GM12891 (cell line): ENCODE data around the gene DYNC1LI1.
"Not testable (repeated sequence)": the region's sequence is repeated elsewhere in the genome, so short reads cannot be mapped to it uniquely, and the experiment has no call there.

Experiments
- DNase-seq: peaks from one replicate; pipeline ENCODE4 v3.0.0; 2011; ENCODE audit warnings: low spot score; ENCODE audit not compliant: insufficient read length
- FAIRE-seq: peaks from 2 replicates; lab custom pipeline; 2011; peaks lifted over from hg19 to GRCh38; lab: Jason Lieb, UNC
- PAX5 ChIP-seq: IDR thresholded peaks from 2 replicates; pipeline ENCODE4 v1.6.1; 2011; ENCODE audit warnings: low read length, moderate library complexity, mild to moderate bottlenecking; ENCODE audit not compliant: insufficient read depth, severe bottlenecking
- POLR2A ChIP-seq: IDR thresholded peaks from 2 replicates; pipeline ENCODE4 v1.6.1; 2011; ENCODE audit warnings: low read depth, low read length, control low read depth
- POLR2AphosphoS5 ChIP-seq: IDR thresholded peaks from 2 replicates; pipeline ENCODE4 v1.6.1; 2011; ENCODE audit warnings: low read depth, low read length, control low read depth
- POU2F2 ChIP-seq: IDR thresholded peaks from 2 replicates; pipeline ENCODE4 v1.6.1; 2011; ENCODE audit warnings: low read depth, mild to moderate bottlenecking, control low read depth, low read length, moderate library complexity
- SPI1 ChIP-seq: IDR thresholded peaks from 2 replicates; pipeline ENCODE4 v1.6.1; 2011; ENCODE audit warnings: low read depth, low read length, control low read depth
- TAF1 ChIP-seq: IDR thresholded peaks from 2 replicates; pipeline ENCODE4 v1.6.1; 2011; ENCODE audit warnings: low read depth, low read length, control low read depth

DYNC1LI1 gene

DNA sequence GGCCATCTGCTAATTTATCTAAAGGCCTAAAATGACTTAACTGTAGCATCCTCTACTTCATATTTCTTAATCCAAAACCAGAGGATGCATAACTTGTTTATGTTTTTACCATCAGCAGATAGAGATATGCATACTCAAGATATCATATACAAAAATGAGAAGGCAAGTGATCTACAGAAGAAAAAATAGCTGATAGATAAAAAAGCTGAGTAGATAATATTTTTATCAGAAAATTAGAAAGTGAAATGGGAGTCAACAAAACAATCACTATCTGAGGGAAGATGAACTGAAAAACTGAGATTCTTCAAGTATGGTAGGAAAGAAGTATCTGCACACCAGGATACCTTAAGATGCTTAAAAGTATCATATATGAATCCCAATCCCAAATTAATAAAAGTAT lies 25.4 kb downstream of the DYNC1LI1 start:
- TF ChIP-seq POLR2AphosphoS5: no peak
- no peak for TF ChIP-seq POU2F2
- TF ChIP-seq POLR2A: no peak
- no peak for TF ChIP-seq PAX5
- TF ChIP-seq TAF1: no peak
- TF ChIP-seq SPI1: no peak
- no peak for FAIRE-seq
- no peak for DNase-seq

DNA sequence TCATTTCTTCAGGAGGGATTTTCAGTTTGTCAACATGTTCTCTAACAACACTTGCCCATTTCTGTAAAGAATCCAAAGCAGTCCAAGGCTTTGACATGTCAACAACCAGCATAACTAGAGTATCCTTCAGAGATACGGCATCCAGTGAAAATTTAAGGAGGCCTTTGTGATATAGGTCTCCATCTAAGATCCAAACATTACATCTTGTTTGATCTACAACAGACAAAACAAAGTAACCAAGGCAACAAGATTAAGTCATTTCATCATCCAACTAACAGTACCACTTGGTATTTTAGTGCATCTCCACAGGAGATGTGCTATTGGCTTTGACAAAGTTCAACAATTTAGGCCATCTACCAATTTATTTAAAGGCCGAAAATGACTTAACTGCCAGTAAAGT lies 25.8 kb downstream of the DYNC1LI1 start:
- peak; percentile 85 for FAIRE-seq

DNA sequence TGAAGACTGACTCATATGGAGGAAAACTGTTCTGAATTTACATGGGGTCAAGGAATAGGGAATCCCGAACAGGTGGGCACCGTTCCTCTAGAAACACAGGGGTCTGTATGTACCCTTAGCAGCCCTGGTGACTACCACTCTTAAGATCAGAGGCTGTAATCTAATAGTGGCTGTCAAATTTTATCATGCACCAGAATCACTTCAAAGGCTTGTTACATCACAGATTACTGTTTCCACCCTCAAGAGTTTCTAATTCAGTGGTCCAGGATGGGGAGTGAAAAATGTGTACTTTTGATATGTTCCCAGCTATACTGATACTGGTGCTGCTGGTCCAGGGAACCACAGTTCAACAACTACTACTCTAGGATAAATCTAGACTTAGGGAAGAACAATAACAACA lies 27.9 kb downstream of the DYNC1LI1 start:
- no peak for FAIRE-seq
- TF ChIP-seq SPI1 (no peak), POLR2A (no peak), POLR2AphosphoS5 (no peak), TAF1 (no peak)

More for the DNA sequence above, 25.8 kb downstream of the DYNC1LI1 start:
- DNase-seq: no peak
- TF ChIP-seq POLR2AphosphoS5 (no peak), POLR2A (no peak), SPI1 (no peak), PAX5 (no peak), POU2F2 (no peak), TAF1 (no peak)

DNA sequence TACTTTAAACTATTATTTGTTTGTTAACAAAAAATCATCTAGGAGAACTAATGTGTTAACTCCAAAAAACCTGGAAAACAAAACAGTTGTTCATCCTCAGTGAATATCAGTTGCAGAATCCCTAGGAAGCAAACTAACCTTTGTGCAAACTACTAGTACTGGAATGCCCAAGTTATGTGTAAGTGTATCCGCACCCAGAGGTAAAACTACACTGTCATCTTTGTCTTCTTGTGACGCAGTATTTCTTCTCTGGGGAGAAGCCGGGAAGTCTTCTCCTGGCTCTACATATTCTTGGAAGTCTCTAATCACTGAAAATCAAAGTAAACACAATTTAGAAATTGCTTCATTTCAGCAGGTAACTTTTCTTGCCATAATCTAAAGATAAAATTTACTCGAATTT lies 29.8 kb downstream of the DYNC1LI1 start:
- TF ChIP-seq POU2F2: no peak
- TF ChIP-seq SPI1: no peak
- no peak for TF ChIP-seq TAF1
- no peak for TF ChIP-seq POLR2AphosphoS5
- TF ChIP-seq POLR2A: no peak
- TF ChIP-seq PAX5: no peak
- FAIRE-seq (no peak), DNase-seq (no peak)

More for the DNA sequence above, 27.9 kb downstream of the DYNC1LI1 start:
- no peak for DNase-seq

DNA sequence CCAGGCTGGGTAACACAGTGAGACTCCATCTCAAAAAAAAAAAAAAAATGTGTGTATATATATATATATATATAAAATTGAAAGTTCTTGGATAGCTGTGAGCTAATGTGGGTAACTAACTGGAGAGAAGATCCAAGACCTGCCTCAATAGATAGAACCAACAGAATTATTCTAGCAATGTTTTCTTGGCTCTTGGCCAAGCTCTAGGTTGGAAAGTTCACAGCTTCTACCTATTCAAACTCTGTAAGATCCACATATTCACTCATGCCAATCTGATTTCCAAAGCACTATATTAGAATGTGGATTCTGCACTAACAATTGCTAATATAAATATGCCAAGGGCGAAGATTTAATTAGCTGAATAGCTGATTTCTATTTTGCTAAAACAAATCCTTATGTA lies 38.2 kb downstream of the DYNC1LI1 start:
- FAIRE-seq (no peak), DNase-seq (no peak)
- TF ChIP-seq POLR2A (no peak), TAF1 (no peak), PAX5 (no peak), POU2F2 (no peak), POLR2AphosphoS5 (no peak), SPI1 (no peak)

GRCh38 chr3:32531010-32531647 lies 39.5 kb downstream of the DYNC1LI1 start:
- DNase-seq (no peak), FAIRE-seq (peak; percentile 45)
- TF ChIP-seq PAX5: no peak
- TF ChIP-seq POLR2A: no peak
- TF ChIP-seq POU2F2: no peak
- no peak for TF ChIP-seq TAF1
- no peak for TF ChIP-seq POLR2AphosphoS5
- TF ChIP-seq SPI1: no peak

DNA sequence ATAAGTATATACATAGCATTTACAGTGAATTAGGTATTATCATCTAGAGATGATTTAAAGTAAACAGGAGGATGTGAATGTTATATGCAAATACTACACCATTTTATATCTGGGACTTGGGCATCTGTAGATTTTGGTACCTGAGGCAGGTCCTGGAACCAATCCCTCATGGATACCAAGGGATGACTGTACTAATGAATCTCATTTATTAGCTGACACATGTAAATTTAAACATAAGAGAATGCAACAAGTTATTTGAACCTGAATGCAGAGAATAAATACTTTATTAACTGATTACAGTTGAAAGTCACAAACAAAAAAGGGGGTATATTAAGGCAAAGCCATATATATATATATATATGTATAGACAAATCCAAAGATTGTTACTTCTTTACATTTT lies 44.9 kb downstream of the DYNC1LI1 start:
- FAIRE-seq (no peak), DNase-seq (no peak)
- TF ChIP-seq POU2F2: no peak
- no peak for TF ChIP-seq TAF1
- no peak for TF ChIP-seq POLR2AphosphoS5
- no peak for TF ChIP-seq SPI1
- no peak for TF ChIP-seq PAX5
- no peak for TF ChIP-seq POLR2A

DNA sequence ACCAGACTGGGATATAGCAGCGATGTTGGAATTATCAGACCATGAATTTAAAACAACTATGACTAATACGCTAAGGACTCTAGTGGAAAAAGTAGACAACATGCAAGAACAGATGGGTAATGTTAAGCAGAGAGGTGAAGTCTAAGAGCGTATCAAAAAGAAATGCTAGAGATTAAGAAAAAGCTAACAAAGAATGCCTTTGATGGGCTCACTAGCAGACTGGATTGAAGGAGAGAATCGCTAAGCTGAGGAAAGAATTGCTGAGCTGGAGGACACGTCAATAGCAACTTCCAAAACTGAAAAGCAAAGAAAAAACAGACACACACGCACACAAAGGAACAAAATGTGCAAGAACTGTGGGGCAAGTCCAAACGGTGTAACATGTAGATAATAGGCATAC lies 48.0 kb downstream of the DYNC1LI1 start:
- DNase-seq: no peak
- TF ChIP-seq PAX5 (no peak), POLR2A (no peak), POLR2AphosphoS5 (no peak), POU2F2 (no peak), SPI1 (no peak), TAF1 (no peak)
- FAIRE-seq: no peak

DNA sequence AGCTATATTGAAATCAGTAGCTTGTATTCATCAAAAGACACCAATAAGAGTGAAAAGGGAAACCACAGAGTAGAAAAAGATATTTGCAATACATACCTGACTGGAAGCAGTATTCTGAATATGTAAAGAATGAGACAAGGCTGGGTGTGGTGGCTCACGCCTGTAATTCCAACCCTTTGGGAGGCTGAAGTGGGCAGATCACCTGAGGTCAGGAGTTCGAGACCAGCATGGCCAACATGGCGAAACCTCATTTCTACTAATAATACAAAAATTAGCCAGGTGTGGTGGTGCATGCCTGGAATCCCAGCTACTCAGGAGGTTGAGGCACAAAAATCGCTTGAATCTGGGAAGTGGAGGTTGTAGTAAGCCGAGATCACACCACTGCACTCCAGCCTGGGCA lies 51.7 kb downstream of the DYNC1LI1 start:
- FAIRE-seq, DNase-seq: not testable (repeated sequence)

DNA sequence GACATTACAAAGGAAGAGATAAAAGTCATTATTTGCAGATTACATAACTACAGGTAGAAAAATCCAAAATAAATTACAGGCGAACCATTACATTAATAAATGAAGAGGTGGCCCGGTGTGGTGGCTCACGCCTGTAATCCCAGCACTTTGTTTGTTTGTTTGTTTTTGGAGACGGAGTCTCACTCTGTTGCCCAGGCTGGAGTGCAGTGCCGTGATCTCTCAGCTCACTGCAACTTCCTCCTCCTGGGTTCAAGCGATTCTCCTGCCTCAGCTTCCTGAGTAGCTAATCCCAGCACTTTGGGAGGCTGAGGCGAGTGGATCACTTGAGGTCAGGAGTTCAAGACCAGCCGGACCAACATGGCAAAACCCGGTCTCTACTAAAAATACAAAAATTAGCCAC lies 53.9 kb downstream of the DYNC1LI1 start:
- not testable (repeated sequence) for FAIRE-seq, DNase-seq

DNA sequence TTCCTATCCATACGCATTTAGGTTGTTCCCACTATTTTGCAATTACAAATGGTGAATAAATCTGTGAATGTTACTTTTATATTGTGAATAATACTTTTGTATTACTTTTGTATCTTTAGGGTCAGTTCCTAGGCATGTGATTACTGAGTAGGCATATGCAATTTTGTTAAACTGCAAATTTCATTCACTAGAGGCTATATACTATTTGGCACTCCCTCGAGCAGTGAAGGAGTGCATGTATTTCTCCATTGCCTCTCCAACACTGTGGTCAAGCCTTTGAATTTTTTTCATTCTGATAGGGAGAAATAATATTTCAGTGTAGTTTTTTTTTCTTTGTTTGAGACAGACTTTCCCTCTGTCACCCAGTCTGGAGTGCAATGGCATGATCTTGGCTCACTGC lies 59.7 kb downstream of the DYNC1LI1 start:
- DNase-seq: no peak
- TF ChIP-seq POU2F2 (no peak), SPI1 (no peak), PAX5 (no peak), POLR2A (no peak), POLR2AphosphoS5 (no peak), TAF1 (no peak)
- no peak for FAIRE-seq
